Right lobe of liver (tissue), 4 donors: ENCODE measurements around the gene MYRF.

ENCODE experiments used
- POLR2A ChIP-seq: fragments of 450-650 bp; IDR thresholded peaks from one replicate; pipeline ENCODE4 v1.6.1; 2017; ENCODE audit warnings: antibody characterized with exemption, mild to moderate bottlenecking
- TF ChIP-seq, protein P1 (sequence below), 4 donors: fragments of 200-600 bp in 3 of 4; fragments of 450-650 bp in 1 of 4; IDR thresholded peaks; one replicate each; pipeline versions ENCODE4 v1.5.1 to v1.8.0; 2016 to 2022; ENCODE audit warnings: antibody characterized with exemption in 4 of 4, mild to moderate bottlenecking in 2 of 4
- donor health status: DM: no; HTN: no; CAD: no.
- donor health status: DM: no; HTN: no; CAD: no.
- donor health status: DM: no; HTN: yes; CAD: no.

GRCh38 chr11:61756147-61756451, 3.7 kb downstream of the MYRF start:
- TF ChIP-seq, protein P1, sequence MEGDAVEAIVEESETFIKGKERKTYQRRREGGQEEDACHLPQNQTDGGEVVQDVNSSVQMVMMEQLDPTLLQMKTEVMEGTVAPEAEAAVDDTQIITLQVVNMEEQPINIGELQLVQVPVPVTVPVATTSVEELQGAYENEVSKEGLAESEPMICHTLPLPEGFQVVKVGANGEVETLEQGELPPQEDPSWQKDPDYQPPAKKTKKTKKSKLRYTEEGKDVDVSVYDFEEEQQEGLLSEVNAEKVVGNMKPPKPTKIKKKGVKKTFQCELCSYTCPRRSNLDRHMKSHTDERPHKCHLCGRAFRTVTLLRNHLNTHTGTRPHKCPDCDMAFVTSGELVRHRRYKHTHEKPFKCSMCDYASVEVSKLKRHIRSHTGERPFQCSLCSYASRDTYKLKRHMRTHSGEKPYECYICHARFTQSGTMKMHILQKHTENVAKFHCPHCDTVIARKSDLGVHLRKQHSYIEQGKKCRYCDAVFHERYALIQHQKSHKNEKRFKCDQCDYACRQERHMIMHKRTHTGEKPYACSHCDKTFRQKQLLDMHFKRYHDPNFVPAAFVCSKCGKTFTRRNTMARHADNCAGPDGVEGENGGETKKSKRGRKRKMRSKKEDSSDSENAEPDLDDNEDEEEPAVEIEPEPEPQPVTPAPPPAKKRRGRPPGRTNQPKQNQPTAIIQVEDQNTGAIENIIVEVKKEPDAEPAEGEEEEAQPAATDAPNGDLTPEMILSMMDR (IDR thresholded peaks at IDR 0.05) = no peak
- TF ChIP-seq POLR2A = no peak
